Measurements from ENCODE around the gene MYO1D. TPM values are rescaled to one million over a fixed set of nuclear protein-coding genes. Genes with fewer than 3 reads are reported as not detected.

The MYO1D gene
- total RNA-seq, 4 donors from 2014 or later = 70.5 to 92.3 (median 72.7) TPM

GRCh38 chr17:32701871-32702270, 175.1 kb downstream of the MYO1D start:
- no peaks in the 10 kb centered on the region for H3K36me3 ChIP-seq
- TF ChIP-seq POLR2A (IDR thresholded peaks at IDR 0.05) = no peak
- TF ChIP-seq CTCF (IDR thresholded peaks at IDR 0.05) = no peak
- no peak for TF ChIP-seq EP300 (IDR thresholded peaks at IDR 0.05)
- TF ChIP-seq POLR2AphosphoS5 (IDR thresholded peaks at IDR 0.05) = no peak
- H3K9me3 ChIP-seq = no peaks in the 10 kb centered on the region
- no peak for DNase-seq (ENCODE audit: low spot score in 2 of 2)
- 88% methylated on average over 1 of the region's 1 CpG for WGBS
- H3K27me3 ChIP-seq = no peaks in the 10 kb centered on the region
- no peaks in the 10 kb centered on the region for H3K4me1 ChIP-seq
- no peak overlapping the region for H3K27ac ChIP-seq
- H3K4me3 ChIP-seq = no peak overlapping the region

GRCh38 chr17:32699247-32699646, 177.7 kb downstream of the MYO1D start:
- no peaks in the 10 kb centered on the region for H3K27me3 ChIP-seq
- TF ChIP-seq CTCF (IDR thresholded peaks at IDR 0.05) = no peak
- no peak for TF ChIP-seq EP300 (IDR thresholded peaks at IDR 0.05)
- no peak for TF ChIP-seq POLR2A (IDR thresholded peaks at IDR 0.05)
- no peak for TF ChIP-seq POLR2AphosphoS5 (IDR thresholded peaks at IDR 0.05)
- no peak overlapping the region for H3K4me3 ChIP-seq
- 93% methylated on average over 2 of the region's 2 CpGs for WGBS
- no peak overlapping the region for H3K27ac ChIP-seq
- H3K4me1 ChIP-seq = no peaks in the 10 kb centered on the region
- DNase-seq (ENCODE audit: low spot score in 2 of 2) = no peak
- H3K36me3 ChIP-seq = no peaks in the 10 kb centered on the region
- no peaks in the 10 kb centered on the region for H3K9me3 ChIP-seq

GRCh38 chr17:32697728-32698625, 178.9 kb downstream of the MYO1D start:
- Histone ChIP-seq H3K4me1 (no peaks in the 10 kb centered on the region), H3K27me3 (no peaks in the 10 kb centered on the region), H3K36me3 (no peaks in the 10 kb centered on the region), H3K27ac (no peak overlapping the region), H3K9me3 (no peaks in the 10 kb centered on the region), H3K4me3 (no peak overlapping the region)
- no peak for TF ChIP-seq POLR2A (IDR thresholded peaks at IDR 0.05)
- TF ChIP-seq CTCF (IDR thresholded peaks at IDR 0.05) = no peak
- no peak for TF ChIP-seq EP300 (IDR thresholded peaks at IDR 0.05)
- TF ChIP-seq POLR2AphosphoS5 (IDR thresholded peaks at IDR 0.05) = no peak
- DNase-seq (ENCODE audit: low spot score in 2 of 2) = no peak
- WGBS = 78% methylated on average over 1 of the region's 1 CpG

GRCh38 chr17:32696426-32696825, 180.5 kb downstream of the MYO1D start:
- Histone ChIP-seq H3K27ac (no peak overlapping the region), H3K4me3 (no peak overlapping the region), H3K36me3 (no peaks in the 10 kb centered on the region), H3K4me1 (no peaks in the 10 kb centered on the region), H3K27me3 (no peaks in the 10 kb centered on the region), H3K9me3 (no peaks in the 10 kb centered on the region)
- 84% methylated on average over 1 of the region's 1 CpG for WGBS
- DNase-seq (ENCODE audit: low spot score in 2 of 2) = no peak
- TF ChIP-seq EP300 (IDR thresholded peaks at IDR 0.05) (no peak), POLR2AphosphoS5 (IDR thresholded peaks at IDR 0.05) (no peak)

- H3K4me3 ChIP-seq = no peak overlapping the region
- no peaks in the 10 kb centered on the region for H3K27me3 ChIP-seq
- TF ChIP-seq EP300 (IDR thresholded peaks at IDR 0.05) (no peak), CTCF (IDR thresholded peaks at IDR 0.05) (no peak), POLR2A (IDR thresholded peaks at IDR 0.05) (no peak), POLR2AphosphoS5 (IDR thresholded peaks at IDR 0.05) (no peak)
- no peaks in the 10 kb centered on the region for H3K4me1 ChIP-seq
- H3K9me3 ChIP-seq = no peaks in the 10 kb centered on the region
- no peak for DNase-seq (ENCODE audit: low spot score in 2 of 2)
- H3K36me3 ChIP-seq = no peaks in the 10 kb centered on the region
- H3K27ac ChIP-seq = no peak overlapping the region
Measured at GRCh38 chr17:32695864-32696263, 181.1 kb downstream of the MYO1D start.

All from suprapubic skin (tissue), 4 donors.